GM08714 (cell line): Measurements from ENCODE around the gene ISOC2.

ENCODE experiments used
- H3K4me3 ChIP-seq: fragments of 200-500 bp; sonication (Bioruptor generic); 2 replicates; pipeline ENCODE4 v1.5.1; 2014; ENCODE audit warnings: mild to moderate bottlenecking, low read length, inconsistent platforms
- ZNF274 ChIP-seq: IDR thresholded peaks from 2 replicates; pipeline ENCODE4 v1.6.1; 2012; ENCODE audit warnings: mild to moderate bottlenecking, low read depth, low read length

Gene ISOC2

GRCh38 chr19:55485439-55486011 lies 24.1 kb upstream of the ISOC2 start:
- H3K4me3 ChIP-seq = peak overlapping the region; percentile 79
- no peak for TF ChIP-seq ZNF274

DNA sequence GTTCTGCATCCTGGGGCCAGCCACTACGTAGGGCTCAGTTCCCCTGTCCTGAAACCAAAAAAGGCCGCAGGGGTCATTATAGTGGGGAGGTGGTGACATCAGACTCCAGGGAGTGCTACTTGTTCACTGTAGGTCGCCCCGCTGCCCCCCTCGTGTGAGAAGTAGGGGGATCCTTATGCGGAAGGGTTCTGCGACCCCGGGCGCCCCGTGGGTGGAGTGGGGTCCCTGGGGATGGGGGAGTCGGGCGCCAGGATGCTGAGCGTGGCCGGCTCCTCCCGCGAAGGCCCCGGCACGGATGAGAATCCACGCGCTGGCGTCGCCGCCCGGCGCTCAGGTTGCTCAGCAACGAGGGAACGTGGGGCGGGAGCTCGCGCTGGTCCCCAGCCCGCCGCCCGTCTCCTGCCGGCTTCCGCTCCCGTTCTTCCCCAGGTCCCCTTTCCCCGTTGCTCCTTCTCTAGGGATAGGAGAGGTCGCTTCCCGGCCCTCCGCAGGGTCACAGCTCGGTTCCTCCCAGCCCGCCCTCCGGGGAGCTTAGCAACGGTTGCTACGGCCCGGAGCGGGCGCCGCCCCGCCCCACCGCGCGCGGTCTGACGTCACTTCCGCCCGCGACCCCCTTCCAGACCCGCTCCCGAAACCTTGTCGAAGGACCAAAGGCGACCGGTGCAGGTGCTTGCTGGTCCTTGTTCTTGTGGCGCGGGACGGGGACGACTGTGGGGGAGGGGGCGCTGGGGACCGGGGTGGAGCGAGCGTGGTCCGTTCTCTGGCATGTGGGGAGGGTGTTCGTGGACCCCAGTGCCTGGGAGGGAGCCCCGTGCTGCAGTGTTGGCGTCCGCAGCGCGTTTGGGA lies 23.4 kb upstream of the ISOC2 start, which contains the start of gene NAT14:
TSS of gene NAT14 (plus strand) at position 596 of the 846 bp plus-strand sequence. CDS start 521 bp downstream, outside the sequence.
- TF ChIP-seq ZNF274 = no peak
- H3K4me3 ChIP-seq = peak within 1 kb of the TSS; percentile 79

DNA sequence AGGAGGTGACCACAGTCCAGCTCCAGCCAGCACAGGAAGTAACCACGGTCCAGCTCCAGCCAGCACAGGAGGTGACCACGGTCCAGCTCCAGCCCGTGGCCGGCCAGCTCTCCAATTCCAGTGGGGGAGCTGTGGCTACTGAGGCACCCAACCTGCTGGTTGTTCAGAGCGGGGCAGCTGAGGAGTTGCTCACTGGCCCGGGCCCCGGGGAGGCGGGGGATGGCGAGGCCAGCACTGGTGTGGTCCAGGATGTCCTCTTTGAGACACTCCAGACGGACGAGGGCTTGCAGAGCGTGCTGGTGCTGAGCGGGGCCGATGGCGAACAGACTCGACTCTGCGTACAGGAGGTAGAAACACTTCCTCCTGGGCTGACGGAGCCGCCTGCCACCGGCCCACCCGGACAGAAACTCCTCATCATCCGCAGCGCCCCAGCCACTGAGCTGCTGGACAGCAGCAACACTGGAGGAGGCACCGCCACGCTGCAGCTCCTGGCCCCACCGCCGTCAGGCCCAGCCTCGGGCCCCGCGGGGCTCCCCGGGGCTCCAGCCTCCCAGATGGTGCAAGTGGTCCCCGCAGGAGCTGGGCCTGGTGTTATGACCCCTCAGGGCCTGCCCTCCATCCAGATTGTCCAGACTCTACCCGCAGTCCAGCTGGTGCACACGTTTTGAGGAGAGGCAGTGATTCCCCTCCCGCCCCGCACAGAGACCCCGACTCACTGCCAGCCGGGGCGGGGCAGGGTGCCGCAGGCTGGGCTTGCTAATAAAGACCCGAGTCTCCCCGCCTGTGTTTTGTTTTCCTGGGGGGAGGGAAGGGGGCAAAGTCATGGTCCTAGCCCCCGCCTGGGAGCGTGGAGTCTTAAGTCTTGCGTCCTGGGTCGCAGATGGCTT lies 22.5 kb upstream of the ISOC2 start:
- TF ChIP-seq ZNF274 = no peak
- peak overlapping the region; percentile 79; the same call in 1 of the 2 replicates for H3K4me3 ChIP-seq

GRCh38 chr19:55482967-55483705 lies 21.7 kb upstream of the ISOC2 start:
- no peak for TF ChIP-seq ZNF274
- H3K4me3 ChIP-seq = no peak overlapping the region

DNA sequence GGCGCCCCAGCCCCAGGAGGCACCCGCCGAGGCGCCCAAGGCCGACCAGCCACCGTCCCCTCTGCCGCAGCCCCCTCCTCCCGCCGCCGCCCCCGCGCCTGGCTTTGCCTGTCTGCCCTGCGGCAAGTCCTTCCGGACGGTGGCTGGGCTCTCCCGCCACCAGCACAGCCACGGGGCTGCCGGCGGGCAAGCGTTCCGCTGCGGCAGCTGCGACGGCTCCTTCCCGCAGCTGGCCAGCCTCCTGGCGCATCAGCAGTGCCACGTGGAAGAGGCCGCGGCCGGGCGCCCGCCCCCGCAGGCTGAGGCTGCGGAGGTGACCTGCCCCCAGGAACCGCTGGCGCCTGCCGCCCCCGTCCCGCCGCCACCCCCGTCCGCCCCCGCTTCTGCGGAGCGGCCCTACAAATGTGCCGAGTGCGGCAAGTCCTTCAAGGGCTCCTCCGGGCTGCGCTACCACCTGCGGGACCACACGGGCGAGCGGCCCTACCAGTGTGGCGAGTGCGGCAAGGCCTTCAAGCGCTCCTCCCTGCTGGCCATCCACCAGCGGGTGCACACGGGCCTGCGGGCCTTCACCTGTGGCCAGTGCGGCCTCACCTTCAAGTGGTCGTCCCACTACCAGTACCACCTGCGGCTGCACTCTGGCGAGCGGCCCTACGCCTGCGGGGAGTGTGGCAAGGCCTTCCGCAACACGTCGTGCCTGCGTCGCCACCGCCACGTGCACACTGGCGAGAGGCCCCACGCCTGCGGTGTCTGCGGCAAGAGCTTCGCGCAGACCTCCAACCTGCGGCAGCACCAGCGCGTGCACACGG lies 20.9 kb upstream of the ISOC2 start:
- no peak for TF ChIP-seq ZNF274
- H3K4me3 ChIP-seq = no peak overlapping the region

DNA sequence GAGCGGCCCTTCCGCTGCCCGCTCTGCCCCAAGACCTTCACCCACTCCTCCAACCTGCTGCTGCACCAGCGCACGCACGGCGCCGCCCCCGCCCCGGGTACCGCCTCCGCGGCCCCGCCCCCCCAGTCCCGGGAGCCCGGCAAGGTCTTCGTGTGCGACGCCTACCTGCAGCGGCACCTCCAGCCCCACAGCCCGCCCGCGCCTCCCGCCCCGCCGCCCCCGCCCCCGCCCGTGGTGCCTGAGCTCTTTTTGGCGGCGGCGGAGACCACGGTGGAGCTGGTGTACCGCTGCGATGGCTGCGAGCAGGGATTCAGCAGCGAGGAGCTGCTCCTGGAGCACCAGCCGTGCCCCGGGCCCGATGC lies 20.3 kb upstream of the ISOC2 start:
- TF ChIP-seq ZNF274 = no peak

GRCh38 chr19:55481148-55481793 lies 19.8 kb upstream of the ISOC2 start:
- no peak overlapping the region for H3K4me3 ChIP-seq
- TF ChIP-seq ZNF274 = no peak

More for the DNA sequence above, 20.3 kb upstream of the ISOC2 start:
- no peak overlapping the region for H3K4me3 ChIP-seq

DNA sequence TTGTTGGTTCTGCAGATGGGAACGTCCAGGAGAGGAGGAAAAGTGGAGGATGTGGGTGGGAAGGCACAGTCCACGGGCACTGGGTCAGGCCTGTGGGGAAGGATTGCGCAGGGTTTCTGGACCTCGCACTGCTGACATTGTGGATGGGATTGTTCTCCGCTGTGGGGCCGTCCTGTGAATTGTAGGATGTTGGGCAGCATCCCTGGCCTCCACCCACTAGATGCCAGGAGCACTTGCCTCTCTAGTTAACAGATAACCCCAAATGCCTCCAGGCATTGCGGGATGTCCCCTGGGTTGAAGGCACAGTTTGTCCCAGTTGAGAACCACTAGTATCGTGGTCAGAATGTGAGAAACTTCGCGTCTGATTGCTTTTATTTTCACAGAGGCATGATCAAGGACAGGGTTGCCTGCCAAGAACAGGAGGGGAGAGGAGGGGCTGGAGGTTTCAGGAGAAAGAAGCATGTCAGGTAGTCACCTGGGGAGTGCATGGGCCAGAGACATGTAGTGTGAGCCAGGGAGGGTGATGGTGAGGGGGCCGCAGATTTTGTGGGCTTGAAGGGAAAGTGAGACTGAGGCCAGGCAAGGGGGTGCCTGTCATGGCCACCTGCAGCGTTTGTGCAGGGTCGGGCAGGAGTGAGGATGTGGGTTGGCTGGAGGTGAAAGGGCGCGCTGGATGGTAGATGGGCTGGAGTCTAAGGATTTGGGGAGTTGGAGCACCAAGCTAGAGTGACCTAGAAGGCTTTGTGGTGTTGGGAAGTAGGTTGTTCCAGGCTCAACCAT lies 18.2 kb upstream of the ISOC2 start:
- no peak for TF ChIP-seq ZNF274

GRCh38 chr19:55479045-55479444 lies 17.6 kb upstream of the ISOC2 start:
- no peak overlapping the region for H3K4me3 ChIP-seq
- TF ChIP-seq ZNF274 = no peak

More for the DNA sequence above, 18.2 kb upstream of the ISOC2 start:
- H3K4me3 ChIP-seq = no peak overlapping the region

DNA sequence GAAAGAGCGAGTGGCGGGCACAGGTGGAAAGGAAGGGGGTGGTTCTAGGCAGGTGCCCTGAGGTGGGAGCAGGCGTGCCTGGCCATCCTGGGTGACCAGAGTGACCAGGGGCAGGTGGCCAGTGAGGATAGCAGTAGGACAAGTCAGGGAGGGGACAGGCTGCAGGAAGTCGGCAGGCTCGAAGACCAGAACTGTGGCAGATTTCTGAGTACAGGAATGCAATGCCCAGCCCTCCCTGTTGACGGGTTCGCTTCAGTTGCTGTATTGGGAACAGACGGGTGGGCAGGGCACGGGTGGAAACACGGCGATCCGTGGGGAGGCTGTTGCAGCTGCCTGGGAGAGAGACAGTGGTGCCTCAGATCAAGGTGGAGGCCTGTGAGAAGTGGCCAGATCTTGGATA lies 16.9 kb upstream of the ISOC2 start:
- TF ChIP-seq ZNF274 = no peak
- H3K4me3 ChIP-seq = no peak overlapping the region

- no peak for TF ChIP-seq ZNF274
- peak overlapping the region; percentile 81; the same call in 1 of the 2 replicates for H3K4me3 ChIP-seq
These were observed 16.5 kb upstream of the ISOC2 start for GRCh38 chr19:55477905-55478304.

GRCh38 chr19:55476100-55476775 lies 14.8 kb upstream of the ISOC2 start, which contains the start of gene ZNF628:
Gene ZNF628 (plus strand): TSS chr19:55476617. CDS start chr19:55479911, 3,294 bp downstream.
- TF ChIP-seq ZNF274 = no peak
- peak within 1 kb of the TSS; percentile 81 for H3K4me3 ChIP-seq
